ENCODE data around the gene CLOCK.

DNA sequence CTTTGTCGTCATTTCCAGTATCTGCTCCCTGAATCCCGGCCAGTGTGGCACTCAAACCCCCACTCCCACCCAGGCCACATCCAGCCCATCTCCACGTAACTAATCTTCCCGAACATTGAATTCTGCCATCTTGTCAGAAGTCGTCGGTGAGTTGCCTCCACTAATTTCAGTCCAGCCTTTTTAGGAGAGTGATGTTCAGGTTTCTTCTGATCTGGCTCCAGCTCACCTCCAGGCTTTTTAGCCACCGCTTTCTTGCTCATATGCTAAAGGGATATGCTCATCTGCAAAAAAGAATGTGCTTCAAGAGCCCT lies 149.6 kb downstream of the CLOCK start:
- TF ChIP-seq SUZ12 (IDR thresholded peaks at IDR 0.05; ENCODE audit: extremely low read depth, insufficient read depth, insufficient read length) (no peak), YY1 (IDR thresholded peaks at IDR 0.05; ENCODE audit: insufficient read depth, insufficient read length) (no peak)
